ENCODE data around the gene LZTR1. TPM values are rescaled to one million over a fixed set of nuclear protein-coding genes. Genes with fewer than 3 reads are reported as not detected.
"Not testable (repeated sequence)": the region's sequence is repeated elsewhere in the genome, so short reads cannot be mapped to it uniquely, and the experiment has no call there.

The LZTR1 gene
- total RNA-seq, 1 donor from 2014 or later = 59.2 TPM

DNA sequence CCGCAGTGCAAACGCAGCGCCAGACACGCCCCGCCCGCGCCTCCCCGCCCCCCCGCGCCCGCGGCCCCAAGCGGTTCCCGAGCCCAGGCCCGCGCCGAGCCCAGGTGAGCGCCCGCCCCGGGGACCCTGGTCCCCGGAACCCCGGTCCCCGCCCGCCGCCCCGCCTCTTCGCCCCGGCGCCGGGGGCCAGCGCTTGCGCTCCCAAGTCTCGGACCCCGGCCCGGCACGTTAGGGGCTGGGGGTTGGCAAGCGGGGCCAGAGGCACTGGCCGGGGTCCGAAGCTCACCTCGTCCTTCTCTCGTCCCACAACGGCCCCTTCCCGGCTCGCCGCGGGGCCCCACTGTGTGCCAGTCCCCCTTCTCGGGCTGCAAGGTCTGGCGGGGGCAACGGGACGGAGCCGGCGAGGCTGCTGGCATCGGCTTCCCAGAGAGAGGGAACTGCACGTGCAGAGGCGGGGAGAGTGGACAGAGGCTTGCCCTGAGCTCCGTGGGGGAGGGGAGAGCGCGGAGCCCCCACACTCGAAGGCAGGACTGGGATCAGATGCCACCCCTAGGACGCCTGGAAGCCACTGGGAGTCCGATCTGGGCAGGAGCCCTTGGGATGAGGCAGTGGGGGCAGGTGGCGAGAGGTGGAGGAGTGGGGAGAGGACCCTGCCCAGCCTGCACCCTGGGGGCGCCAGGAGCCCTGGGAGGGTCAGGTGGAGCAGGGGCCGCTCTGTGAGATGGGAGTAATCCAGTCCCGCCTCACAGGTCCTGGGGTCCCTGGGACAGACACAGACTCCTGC is 16.8 kb upstream of the LZTR1 start:
- DNase-seq (ENCODE audit: extremely low read depth, low read depth, low spot score) = no peak

DNA sequence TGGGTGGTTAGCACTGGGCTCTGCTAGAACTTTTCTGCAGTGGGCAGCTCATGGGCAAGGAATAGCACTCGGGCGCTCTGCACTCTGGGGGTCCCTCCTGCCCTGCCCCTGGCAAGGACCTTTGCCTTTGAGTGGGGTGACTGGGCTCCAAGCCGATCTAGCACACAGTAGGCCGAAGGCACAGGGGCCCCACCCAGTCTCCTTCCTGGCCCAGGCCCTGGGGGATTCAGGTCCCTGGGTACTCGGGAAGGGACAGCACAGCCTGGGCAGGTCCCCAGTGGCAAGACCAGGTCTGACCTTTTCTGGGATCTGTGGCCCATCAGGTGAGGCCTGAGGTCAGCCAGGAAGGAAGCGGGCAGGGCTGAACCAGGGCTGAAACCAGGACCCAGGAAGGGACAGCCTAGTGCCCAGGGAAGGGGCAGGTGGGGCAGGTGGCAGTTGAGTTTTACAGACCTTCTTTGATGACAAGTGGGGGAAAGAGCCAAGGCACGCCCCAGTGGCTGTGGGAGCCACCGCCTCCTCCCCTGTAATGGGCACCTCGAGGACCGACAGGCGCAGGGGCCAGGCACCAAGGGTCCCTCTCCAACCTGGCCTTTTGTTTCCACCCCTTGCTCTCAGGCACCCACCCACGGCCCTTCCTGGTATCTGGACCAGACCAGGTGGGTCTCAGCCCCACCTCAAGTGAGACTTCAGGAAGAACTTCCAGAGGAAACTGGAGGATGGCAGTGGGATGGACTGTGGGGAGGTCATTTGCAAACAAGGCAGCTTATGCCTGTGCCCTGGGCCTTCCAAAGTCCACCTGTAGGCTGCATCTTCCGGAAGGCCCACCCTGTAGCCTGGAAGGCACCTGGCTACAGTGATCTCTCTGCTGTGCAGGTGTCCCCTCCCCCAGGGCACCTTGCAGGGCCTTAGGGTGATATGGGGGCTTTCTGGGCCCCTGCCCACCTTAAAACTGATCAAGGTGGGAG is 15.9 kb upstream of the LZTR1 start:
- DNase-seq (ENCODE audit: extremely low read depth, low read depth, low spot score) = no peak

DNA sequence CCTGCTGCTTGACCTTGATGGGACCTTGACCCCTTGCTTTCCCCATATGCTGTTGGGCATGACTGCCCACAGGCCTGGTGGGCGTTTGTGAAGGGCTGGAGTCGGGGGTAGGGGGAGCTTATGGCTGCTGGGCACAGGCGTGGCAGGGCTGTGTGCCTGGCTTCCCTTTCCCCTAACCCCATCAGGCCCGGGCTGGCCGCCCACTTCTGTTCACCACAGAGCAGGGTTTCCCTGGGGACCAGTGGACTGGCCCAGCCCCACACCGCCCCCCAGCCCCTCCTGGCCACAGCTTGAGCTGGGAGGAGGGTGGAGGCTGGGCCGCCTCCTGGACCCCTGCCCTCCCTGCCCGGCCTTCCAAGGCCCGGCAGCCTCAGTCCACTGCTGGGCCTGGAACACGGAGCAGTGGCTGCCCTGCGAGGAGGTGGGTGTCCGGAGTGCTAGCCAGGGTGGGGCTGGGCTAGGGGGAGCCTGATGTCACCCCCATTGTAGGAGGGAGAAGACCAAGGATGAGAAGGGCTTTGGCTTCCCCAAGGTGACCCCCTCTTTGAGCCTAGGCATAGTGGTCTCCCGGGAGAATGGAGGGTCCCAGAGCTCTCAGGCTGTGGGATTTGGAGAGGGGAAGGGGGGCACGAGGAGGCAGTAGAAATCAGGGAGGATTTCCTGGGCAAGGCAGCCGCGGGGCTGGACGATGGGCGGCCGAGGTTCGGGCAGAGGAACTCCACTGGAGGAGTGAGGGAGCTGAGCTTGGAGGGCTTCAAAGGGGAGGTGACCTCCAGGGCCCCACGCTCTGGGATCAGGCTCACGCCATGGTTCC is 15.0 kb upstream of the LZTR1 start, which contains the start of gene AIFM3:
AIFM3 (plus strand) TSS at position 373 of the 814 bp plus-strand sequence. CDS start 690 bp downstream, outside the sequence.
- no peak for DNase-seq (ENCODE audit: extremely low read depth, low read depth, low spot score)

GRCh38 chr22:20967697-20968211 is 14.3 kb upstream of the LZTR1 start:
- no peak for DNase-seq (ENCODE audit: extremely low read depth, low read depth, low spot score)

DNA sequence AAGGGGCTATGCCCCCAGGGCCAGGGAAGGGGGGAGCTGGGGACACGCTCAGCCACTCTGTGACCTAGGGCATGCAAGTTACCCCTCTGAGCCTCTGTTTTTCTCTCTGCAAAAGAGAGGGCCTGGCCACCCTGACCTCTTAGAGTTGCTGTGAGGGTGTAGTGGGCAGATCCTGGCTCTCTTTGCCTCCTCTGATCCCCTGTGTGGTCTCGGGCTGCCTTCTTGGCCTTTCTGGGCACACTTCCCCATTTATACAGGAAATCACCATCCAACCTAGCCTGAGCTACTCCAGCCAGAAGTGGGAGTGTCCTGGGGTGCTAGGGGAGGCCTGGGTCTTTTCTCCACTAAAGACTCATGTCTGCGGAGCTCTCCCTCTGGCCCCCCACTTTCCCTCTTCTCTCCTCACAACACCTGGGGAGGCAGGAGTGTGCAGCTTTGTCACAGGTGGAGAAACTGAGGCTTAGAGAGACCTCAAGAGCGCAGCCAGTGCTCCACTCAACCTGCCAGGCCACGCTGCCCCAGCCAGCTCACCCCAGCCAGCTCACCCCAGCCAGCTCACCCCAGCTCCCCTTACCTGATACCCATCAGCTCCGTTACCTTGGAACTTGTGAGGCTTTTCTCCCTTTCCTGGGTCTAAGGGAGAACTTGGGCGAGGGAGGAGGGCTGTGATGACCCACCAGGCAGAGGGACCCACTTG is 13.7 kb upstream of the LZTR1 start:
- no peak for DNase-seq (ENCODE audit: extremely low read depth, low read depth, low spot score)

DNA sequence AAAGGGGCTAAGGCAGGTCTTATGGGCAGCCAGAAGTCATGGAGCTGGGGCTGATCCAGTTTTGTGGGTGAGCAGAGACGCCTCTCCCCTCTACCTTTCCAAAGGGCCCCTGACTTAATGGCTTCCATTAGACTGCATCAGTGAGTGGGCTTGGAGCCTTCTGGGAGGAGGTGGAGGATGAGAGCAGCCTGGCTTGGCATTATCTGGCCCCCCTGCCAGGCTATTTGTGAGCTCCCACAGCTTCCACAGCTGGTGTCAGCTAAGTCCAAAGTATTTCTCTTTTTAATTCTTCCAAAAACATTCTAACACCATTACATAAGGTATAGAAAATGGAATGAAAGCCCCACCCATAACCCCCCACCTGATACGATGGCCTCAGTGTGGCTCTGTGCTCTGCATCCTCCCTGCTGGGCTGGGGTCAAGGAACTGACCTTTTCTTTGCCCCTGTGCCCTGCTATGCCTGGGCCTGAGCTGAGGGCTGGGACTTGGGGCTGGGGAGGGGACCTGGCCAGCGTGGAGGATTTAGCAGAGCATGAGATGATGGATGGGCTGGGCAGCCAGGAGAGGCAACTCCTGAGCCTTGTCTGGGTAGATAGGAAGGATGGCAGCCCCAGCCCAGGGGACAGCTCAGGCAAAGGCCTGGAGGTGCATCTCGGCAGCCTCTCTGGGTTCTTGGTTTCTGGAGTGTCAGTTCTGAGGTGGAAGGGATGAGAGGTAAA is 11.0 kb upstream of the LZTR1 start:
- no peak for DNase-seq (ENCODE audit: extremely low read depth, low read depth, low spot score)

DNA sequence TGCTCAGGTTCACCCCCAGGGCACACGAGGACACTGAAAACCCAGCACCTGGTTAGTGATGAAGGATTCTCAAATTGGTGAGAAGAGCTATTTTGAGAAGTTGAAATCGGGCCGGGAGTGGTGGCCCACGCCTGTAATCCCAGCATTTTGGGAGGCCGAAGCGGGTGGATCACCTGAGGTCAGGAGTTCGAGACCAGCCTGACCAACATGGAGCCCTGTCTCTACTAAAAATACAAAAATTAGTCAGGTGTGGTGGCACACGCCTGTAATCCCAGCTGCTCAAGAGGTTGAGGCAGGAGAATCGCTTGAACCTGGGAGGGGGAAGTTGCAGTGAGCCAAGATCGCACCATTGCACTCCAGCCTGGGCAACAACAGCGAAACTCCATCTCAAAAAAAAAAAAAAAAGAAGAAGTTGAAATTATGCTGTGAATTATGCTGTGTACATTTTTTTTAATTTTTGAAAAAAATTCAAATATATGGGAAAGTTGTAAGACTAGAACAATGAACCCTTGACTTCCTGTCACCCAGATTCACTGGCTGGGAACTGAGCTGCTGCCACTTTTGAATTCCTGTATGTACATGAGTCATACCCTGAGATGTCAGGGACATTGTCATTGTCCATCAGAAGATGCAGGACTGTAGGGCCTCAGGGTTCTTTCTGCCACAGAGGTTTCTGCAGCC is 9.9 kb upstream of the LZTR1 start:
- not testable (repeated sequence) for DNase-seq (ENCODE audit: extremely low read depth, low read depth, low spot score)

GRCh38 chr22:20972933-20973577 is 9.0 kb upstream of the LZTR1 start:
- no peak for DNase-seq (ENCODE audit: extremely low read depth, low read depth, low spot score)

DNA sequence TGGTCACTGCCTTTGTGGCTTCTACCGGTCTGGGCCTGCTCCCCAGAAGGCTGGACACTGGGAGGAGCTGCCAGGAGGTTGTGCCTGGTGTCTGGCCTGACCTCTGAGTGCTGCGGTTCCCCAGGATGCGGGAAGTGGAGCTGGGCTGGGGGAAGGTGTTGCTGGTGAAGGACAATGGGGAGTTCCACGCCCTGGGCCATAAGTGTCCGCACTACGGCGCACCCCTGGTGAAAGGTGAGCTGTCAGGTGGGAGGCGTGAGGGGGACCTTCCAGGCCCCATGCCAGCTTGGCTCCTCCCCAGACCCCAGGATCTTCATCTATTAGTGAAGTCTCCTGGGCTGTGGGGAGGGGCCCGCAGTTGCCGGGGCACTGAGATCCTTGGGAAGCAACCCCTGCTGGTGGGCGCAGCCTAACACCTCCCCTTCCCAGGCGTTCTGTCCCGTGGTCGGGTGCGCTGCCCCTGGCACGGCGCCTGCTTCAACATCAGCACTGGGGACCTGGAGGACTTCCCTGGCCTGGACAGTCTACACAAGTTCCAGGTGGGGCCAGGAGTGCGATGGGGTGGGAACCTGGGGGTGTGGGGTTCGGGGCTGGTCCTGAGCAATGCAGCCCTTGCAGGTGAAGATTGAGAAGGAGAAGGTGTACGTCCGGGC is 8.3 kb upstream of the LZTR1 start:
- DNase-seq (ENCODE audit: extremely low read depth, low read depth, low spot score) = no peak

DNA sequence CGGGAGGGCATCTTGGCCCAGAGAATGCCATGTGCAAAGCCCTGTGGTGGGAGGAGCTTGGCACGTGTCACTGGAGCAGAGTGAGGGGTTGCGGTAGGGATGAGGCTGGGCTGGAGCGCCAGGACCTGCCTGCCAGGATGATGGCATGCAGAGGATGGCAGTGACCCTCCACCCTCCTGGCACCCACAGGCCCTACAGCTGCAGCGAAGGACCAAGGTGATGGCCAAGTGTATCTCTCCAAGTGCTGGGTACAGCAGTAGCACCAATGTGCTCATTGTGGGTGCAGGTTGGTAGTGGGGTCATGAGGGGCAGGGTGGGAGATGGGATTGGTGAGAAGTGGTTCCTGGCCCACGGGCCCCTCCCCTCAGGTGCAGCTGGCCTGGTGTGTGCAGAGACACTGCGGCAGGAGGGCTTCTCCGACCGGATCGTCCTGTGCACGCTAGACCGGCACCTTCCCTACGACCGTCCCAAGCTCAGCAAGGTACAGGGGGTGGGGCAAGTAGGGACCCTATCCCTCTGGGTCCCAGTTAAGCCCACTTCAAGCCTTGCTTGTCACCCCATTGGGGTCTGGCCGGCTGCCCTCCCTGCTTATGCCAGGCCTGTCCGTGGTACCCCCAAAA is 7.7 kb upstream of the LZTR1 start:
- DNase-seq (ENCODE audit: extremely low read depth, low read depth, low spot score) = no peak

DNA sequence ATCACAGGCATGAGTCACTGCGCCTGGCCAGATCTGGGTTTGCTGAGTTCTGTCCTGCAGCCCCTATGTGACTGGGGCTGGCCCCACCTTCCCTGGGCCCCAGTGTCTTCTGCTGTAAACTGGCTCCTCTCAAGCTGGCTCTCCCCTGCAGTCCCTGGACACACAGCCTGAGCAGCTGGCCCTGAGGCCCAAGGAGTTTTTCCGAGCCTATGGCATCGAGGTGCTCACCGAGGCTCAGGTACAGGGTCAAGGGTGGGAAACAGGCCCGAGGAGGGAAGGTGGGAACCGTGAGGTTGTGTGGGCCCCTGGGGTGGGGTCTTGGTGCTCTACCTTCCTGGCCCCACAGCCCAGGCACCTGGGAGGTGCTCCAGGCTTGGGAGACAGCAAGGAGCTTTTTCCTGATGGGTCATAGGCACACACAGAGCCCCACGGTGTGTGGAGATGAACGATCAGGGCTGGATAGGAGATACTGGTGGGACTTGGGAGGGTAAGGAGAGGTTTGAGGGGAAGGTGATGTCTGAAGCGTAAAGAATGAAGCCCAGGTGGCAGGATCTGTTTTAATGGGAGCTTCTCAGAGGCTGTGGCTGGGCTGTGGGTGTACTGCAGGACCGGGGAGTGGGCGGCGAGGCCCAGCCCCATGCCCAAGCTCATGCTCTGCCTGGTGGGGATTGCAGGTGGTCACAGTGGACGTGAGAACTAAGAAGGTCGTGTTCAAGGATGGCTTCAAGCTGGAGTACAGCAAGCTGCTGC is 6.4 kb upstream of the LZTR1 start:
- DNase-seq (ENCODE audit: extremely low read depth, low read depth, low spot score) = no peak

DNA sequence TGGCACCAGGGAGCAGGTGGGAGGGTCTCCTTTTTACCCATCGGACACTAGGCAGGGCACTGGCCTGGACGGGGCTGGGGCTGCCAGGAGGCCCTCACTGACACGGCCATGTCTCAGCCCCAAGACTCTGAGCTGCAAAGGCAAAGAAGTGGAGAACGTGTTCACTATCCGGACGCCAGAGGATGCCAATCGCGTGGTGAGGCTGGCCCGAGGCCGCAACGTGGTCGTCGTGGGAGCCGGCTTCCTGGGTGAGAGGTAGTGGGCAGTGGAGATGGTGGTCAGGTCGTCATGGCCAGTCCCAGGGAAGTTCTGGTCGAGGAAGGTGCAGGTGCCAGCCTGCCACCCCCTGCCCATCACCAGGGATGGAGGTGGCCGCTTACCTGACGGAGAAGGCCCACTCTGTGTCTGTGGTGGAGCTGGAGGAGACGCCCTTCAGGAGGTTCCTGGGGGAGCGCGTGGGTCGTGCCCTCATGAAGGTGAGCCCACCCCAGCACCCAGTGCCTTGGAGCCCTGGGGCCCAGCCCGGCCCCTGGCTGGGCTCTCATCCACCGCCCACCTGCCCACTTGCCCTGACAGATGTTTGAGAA is 5.7 kb upstream of the LZTR1 start:
- no peak for DNase-seq (ENCODE audit: extremely low read depth, low read depth, low spot score)

DNA sequence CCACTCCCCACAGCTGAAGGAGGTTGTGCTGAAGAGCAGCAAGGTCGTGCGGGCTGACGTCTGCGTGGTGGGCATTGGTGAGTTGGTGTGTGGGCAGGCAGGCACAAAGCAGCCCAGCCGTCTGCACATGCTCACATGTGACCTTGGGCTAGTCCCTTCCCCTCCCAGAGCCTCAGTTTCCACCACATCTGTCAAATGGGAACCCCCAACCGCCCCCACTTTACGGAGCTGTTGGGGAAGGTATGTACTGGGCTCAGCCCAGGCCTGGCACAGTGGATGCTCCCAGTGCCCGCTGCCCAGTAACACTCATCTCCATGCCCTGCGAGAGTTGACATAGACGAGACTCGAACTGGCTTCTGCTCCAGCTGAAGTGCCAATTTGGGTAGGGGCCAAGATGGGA is 5.1 kb upstream of the LZTR1 start:
- DNase-seq (ENCODE audit: extremely low read depth, low read depth, low spot score) = no peak

DNA sequence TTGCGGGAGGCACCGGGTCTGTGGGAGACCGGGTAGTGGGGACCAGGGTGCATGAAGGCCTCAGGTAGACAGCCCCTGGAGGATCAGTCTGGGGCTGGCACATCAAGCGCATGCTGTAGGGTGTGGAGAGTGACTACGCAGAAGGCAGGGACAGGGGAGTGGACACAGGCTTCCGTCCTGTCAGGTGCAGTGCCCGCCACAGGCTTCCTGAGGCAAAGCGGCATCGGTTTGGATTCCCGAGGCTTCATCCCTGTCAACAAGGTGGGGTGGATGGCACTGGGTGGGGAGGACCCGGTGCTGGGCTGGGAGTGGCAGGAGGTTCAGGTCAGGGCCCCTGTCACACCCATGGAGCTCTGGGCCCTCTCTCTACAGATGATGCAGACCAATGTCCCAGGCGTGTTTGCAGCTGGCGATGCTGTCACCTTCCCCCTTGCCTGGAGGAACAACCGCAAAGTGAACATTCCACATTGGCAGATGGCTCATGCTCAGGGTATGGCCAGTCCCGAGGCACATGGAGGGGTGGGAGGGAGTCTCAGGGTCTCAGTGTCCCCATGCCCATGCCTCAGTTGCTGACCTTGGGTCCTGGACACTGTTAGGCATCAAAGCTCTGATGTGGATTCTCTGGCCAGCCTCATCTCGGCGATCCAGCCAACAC is 4.5 kb upstream of the LZTR1 start:
- DNase-seq (ENCODE audit: extremely low read depth, low read depth, low spot score) = no peak

DNA sequence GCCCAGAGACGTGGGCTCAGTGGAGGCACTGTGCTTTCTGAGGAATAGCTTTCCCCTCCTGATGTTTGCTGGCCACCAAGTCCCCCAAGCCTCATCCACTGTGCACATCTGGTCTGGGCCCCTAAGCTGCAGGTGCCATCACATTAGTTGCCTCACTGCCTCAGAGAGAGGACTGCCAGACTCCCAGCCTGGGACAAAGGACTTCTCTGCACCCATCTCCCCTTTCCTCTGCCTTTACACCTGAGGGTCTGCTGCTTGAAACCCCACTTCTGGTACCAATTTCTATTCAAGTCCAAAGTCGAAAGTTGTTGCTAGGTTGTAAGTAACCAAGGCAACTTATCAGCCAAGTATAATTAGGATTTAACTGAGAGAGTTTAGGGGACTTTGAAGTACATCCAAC is 3.7 kb upstream of the LZTR1 start:
- DNase-seq (ENCODE audit: extremely low read depth, low read depth, low spot score) = no peak

Data from glomerular endothelial cell (primary cell).